ENCODE measurements around the gene PROZ. TPM values are rescaled to one million over a fixed set of nuclear protein-coding genes. Genes with fewer than 3 reads are reported as not detected.

The PROZ gene
- total RNA-seq, 1 experiment from 2014 or later = not detected

DNA sequence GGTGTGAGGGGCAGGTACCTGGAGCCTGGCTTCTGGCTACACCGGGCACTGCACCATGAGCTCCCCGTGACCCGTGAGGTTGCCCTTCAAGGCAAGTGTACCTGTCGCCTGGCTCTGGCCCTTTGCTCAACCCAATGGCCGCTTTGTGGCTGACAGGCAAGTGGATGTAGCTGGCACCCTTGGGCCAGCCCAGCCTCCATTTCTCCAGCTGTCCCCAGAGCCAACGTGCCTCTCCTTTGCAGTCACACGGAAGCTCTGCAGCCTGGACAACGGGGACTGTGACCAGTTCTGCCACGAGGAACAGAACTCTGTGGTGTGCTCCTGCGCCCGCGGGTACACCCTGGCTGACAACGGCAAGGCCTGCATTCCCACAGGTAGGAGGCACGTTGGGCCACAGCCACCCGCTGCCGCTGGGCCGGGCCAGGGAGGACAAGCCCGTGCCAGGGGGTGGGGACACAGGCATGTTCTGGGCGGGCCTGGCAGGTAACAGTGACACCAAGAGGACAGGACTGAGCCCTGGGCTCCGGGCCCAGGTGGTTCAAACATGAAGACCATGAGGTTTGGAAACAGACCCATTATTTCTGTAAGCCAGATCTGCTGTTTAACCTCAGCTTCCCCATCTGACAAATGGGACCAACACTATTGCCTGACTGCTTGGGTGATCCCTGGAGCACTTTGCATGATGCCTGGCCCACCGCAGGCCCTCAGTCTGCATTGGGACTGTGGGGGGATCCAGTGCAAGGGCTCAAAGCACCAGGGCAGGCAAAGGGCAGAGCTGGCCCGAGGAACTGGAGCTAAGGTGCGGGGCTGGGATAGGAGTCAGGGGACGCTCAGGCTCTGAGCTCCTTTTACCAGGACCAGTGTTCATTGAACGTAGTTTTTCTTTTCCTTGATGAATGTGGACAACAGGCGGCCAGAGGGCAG lies 17.5 kb upstream of the PROZ start:
- Histone ChIP-seq H2BK15ac (ENCODE audit: low read depth, low read length) (no peak overlapping the region), H3K14ac (ENCODE audit: insufficient read depth, low read length) (no peak overlapping the region), H3K23me2 (ENCODE audit: insufficient read length, low read depth, low read length, poor library complexity, severe bottlenecking) (no peaks in the 10 kb centered on the region), H3K27ac (ENCODE audit: insufficient read length, low read depth, low read length) (no peak overlapping the region), H2BK20ac (ENCODE audit: low read depth, low read length, poor library complexity, severe bottlenecking) (no peak overlapping the region), H3K79me1 (ENCODE audit: insufficient read depth, low read depth, low read length, poor library complexity, severe bottlenecking) (no peaks in the 10 kb centered on the region), H3K79me2 (ENCODE audit: insufficient read depth, low read length) (no peaks in the 10 kb centered on the region), H3K9ac (ENCODE audit: extremely low read depth, insufficient read length, low read length) (no peak overlapping the region), H3K4me2 (ENCODE audit: insufficient read depth, insufficient read length, low read length) (no peak overlapping the region), H2BK5ac (ENCODE audit: insufficient read length, low read length) (no peak overlapping the region), H3K18ac (ENCODE audit: insufficient read length, low read depth, low read length) (no peak overlapping the region), H2BK12ac (ENCODE audit: insufficient read length, low read depth, low read length) (no peak overlapping the region), H3T11ph (ENCODE audit: low read length) (no peak overlapping the region), H3K9me3 (ENCODE audit: control insufficient read depth, low read depth, low read length) (no peaks in the 10 kb centered on the region), H4K20me1 (ENCODE audit: control insufficient read depth, insufficient read depth, insufficient read length) (no peaks in the 10 kb centered on the region), H3K4me1 (ENCODE audit: insufficient read depth, low read length) (no peaks in the 10 kb centered on the region), H3K23ac (ENCODE audit: insufficient read length, low read depth, low read length) (no peak overlapping the region), H3K4ac (ENCODE audit: low read depth, low read length) (no peak overlapping the region), H4K5ac (ENCODE audit: insufficient read length, low read depth, low read length) (no peak overlapping the region), H2AK5ac (ENCODE audit: insufficient read length, low read length) (no peak overlapping the region), H3K56ac (ENCODE audit: insufficient read length, low read depth, low read length) (no peak overlapping the region), H3K27me3 (ENCODE audit: insufficient read depth, low read length) (no peaks in the 10 kb centered on the region), H2BK120ac (ENCODE audit: low read depth, low read length, poor library complexity, severe bottlenecking) (no peak overlapping the region), H4K91ac (ENCODE audit: insufficient read length, low read depth, low read length) (no peak overlapping the region), H2AFZ (ENCODE audit: low read length) (no peak overlapping the region), H4K8ac (replicated peaks; ENCODE audit: insufficient read length, low read depth, low read length) (no peak overlapping the region)
- TF ChIP-seq, protein P1, sequence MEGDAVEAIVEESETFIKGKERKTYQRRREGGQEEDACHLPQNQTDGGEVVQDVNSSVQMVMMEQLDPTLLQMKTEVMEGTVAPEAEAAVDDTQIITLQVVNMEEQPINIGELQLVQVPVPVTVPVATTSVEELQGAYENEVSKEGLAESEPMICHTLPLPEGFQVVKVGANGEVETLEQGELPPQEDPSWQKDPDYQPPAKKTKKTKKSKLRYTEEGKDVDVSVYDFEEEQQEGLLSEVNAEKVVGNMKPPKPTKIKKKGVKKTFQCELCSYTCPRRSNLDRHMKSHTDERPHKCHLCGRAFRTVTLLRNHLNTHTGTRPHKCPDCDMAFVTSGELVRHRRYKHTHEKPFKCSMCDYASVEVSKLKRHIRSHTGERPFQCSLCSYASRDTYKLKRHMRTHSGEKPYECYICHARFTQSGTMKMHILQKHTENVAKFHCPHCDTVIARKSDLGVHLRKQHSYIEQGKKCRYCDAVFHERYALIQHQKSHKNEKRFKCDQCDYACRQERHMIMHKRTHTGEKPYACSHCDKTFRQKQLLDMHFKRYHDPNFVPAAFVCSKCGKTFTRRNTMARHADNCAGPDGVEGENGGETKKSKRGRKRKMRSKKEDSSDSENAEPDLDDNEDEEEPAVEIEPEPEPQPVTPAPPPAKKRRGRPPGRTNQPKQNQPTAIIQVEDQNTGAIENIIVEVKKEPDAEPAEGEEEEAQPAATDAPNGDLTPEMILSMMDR (conservative IDR thresholded peaks at IDR 0.05) = no peak
- no peaks in the 10 kb centered on the region; a peak in 1 of 7 replicates for H3K36me3 Mint-ChIP-seq (ENCODE audit: insufficient read depth in 1 of 3, low read depth in 3 of 3)
- H3K9me3 Mint-ChIP-seq = no peaks in the 10 kb centered on the region
- WGBS (ENCODE audit: extremely low coverage, insufficient read length, low lambda C conversion rate) = no CpG with 5 or more reads among the region's 26 CpGs
- no peak overlapping the region for H3K4me3 Mint-ChIP-seq
- DNase-seq = peak; percentile 26
- no peak overlapping the region for H3K27ac Mint-ChIP-seq
- H3K27me3 Mint-ChIP-seq (ENCODE audit: low read depth) = no peaks in the 10 kb centered on the region
- peaks cover 14 to 29% of the 10 kb centered on the region in 2 experiments for H3K4me1 Mint-ChIP-seq

All from H9 (cell line).